CD4-positive, alpha-beta T cell treated with Interleukin-1 beta for 1 hour (primary cell): ENCODE results near the gene NRARP.
A peak's percentile ranks its signal among the peaks of the same experiment; 100 is the strongest.

Experiments
- DNase-seq, 2 donors: peaks; one replicate each; pipeline ENCODE4 v3.0.0-alpha.2; 2020 to 2022

NRARP gene

DNA sequence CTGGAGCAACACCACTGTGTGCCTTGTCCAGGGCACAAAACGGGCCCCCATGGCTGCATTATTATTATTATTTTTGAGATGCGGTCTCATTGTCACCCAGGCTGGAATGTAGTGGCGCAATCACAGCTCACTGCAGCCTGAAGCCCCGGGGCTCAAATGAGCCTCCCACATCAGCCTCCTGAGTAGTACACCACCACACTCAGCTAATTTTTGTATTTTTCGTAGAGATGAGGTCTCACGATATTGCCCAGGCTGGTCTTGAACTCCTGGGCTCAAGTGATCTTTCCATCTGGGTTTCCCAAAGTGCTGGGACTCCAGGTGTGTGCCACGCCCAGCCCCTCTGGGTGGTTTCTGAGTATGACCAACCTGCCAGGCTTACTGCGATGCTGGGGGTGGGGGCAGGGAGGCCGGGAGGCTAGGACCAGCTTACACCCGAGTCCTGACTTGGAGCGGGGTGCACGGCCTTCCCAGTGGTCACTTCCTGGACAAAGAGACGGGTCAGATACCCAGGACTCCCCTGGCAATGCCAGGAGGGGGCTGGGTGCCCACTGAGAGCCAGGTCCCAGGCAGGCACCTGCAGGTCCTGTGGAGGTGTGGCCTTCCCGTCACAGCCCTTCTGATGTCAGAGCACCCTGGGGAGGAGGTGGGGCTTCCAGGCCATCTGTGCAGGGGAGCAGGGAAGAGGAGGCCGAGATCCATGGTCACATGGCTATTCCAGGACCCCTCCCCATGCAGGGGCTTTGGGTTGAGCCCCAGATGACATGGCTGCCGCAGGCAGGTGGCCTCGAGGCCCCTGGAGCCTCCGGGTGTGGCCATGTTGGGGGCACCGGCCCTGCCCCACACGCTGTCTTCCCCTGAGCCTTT is 8.3 kb upstream of the NRARP start:
- no peak for DNase-seq

DNA sequence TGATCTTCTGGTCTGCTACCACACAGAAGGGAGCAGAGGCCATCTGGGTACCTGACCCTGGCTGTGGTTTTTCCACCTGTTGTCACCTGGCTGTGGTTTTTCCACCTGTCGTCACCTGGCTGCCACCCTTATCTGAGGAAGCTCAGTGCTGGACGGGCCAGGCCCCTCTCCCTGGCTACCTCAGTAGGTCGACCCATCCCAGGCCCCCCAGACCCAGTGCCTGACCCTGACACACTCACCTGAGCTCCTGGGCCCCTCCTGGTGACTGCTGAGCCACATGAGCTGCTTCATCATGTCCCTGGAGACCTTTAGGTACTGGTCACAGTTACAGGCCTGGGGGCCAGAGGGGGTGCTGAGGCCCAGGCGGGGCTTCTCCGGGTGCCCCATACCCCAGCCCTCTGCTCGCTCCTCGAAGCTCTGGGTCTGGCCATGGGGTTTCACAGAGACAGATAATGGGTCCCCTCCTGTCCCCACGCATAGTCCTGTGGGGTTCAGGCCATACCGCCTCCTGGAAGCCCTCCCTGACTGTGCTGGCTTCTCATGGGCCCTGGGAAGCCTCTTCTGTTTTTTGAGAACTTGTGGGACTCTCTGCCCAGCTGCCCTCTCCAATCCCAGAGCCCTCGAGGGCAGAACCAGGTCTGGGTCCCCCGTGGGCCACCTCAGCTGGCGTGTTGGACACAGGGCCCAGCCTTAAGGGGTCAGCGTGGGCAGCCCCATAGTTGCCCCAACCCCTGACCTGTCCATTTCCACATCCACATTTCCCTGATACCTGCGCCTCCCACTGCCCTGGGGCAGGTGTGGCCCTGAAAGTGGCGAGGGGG is 7.5 kb upstream of the NRARP start:
- DNase-seq: no peak

DNA sequence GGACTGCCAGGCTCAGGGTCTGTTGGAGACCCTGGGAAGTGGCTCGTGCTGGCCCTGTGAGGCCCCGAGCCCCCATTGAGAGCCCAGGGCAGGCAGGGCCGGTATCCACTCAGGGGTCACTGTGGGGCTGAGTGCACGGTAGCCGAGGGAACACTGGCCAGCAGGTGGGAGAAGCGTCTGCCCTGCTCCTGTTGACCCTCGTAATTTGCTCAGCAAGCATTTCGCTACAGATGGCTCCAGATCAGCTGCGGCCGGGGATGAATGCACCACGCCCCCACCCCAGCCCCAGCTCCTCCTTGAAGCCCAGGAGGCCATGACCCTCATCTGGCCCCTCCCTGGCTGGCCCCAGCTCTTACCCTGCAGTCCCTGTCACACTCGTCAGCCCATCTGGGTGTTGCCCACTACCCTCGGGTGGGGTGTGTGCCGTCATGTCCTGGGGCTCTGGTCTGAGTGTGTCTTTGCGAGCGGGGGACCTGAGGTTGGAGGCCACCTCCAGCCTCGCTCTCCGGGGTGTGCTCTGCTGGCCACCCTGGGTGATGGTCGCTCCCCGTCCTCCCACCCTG is 6.1 kb upstream of the NRARP start:
- DNase-seq: no peak

DNA sequence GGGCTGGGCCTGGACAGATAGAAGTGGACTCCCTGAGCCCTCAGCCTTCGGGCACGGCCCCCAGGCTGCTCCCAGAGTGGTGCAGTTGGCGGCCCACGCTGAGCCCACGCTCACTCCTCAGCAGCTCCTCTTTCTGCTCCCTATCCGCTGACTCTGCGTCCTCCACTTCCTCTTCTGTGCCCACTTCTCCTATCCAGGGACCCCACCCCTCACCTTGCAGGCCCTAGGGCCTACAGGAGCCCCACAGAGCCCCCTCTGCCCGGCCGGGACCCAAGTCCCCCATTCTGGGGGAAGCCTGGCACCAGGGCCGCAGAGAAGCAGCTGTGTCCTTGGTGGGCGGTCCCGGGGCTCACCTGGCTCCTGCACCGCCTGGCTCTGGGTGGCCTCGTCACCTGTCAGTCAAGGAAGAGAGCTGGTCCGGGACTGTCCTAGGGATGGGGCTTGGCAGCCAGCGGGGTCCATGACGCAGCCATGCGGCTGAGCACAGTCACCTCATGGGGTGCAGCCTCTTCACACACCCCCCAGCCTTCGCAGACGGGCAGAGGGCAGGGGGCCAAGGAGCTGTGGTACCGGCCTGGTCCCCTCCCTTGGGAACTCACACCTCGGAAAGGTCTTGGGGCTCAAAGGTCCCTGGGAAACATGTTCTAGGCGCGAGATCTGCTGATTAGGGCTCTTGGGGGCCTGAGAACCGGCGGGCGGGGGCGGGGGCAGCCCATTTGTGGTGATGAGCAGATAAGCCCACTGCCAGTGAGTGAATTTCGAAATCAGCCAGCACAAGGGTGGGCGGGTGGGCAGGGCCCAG is 5.4 kb upstream of the NRARP start:
- DNase-seq: no peak

DNA sequence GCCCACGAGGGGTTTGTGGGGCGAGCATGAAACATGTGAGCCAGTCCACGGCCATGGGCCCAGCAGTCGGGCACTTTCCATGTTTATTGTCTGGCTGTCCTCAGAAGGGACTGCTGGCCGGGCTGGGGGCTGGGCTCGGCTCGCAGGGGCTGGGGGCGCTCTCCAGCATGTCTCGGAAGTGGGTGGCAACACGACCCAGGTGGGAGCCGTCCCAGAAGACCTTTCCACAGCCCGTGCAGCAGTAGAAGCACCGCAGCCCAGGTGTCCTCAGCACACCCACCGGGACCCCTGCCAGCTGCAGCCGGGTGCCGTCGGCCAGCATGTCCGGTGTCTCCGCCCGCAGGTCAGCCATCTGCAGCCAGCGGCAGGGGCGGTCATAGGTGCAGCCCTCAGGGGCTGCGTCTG is 4.8 kb upstream of the NRARP start:
- DNase-seq: no peak

DNA sequence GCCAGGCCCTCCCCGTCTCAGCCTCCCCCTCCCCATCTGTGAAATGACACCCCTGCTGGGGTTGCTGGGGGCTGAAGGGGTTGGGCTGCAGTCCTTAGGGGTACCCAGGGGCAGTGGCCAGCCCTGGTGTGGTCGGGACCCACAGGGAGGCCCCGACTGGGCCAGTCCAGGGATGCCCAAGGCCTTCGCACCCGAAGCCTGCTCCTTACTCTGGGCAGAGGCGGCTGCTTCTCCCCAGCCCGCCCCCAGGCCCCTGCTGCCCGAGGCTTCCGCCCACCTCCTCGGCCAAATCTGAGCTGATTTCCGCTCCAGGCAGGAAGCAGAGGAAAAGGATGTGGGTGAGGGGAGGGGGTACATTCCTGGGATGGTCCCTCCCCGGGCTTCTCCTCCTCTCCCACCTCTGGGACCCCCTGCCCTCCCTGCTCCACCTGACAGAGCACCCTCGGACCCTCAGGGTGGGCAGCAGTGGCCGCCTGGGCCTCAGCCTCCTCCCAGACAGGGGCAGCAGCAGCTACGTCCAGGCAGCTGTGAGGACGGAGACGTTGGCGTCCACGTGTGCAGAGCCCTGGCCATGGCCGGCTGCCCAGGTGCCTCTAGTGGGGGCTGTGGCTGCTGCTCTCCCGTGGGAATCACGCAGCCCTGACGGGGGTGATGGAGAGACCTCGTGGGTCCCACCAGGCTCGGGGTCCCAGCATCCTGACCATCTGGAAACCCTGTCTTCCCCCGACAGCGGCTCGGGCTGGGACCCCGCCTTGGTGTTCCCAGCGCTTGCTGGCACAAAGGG is 4.2 kb upstream of the NRARP start:
- DNase-seq: no peak

DNA sequence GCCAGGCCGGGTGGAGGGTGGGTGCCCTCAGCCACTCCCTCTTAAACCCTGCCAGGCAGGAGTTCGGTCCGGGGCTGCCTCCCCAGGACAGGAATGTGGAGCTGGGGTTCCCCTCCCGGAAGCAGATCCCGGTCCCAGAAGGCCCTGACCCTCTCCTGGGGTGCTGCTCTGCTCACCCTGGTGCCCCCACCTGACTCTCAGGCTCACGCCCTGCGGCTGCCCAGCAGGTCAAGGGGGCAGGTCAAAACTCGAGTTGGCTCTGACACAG is 3.7 kb upstream of the NRARP start:
- DNase-seq: no peak

DNA sequence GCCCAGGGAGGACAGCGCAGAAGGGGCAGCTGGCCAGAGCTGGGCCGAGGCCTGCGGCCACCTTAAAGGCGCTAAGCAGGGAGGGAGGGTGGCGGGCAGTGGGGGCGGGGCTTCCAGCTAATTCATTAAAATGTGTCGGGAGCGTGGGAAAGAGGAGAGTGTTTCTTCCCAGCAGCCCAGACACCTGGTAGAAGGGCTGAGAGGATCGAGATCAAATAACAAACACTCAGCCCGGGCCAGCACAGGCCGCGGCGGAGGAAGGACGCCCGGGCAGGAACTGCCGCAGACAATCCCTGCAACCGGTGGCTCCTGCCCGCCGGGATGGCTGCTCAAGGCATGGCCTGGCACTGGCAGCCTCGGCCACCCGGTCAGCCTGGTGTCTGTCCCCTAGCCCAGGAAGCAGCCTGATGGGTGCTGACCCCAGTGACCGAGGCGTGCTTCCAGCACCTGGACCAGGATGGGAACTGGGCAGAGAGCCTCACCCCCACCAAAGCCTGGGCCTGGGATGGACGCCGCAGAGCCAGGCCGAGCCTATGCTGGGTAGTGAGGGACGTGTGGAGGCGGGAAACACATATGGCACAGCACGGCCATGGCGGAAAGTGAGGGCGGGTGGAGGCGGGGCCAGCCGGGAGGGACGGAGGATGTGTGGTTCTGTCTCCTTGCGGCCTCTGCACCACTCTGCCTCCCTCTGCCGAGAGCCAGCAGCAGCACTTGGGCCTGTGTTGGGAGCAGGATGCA is 3.2 kb upstream of the NRARP start:
- peak; percentile 58 to 59 for DNase-seq

DNA sequence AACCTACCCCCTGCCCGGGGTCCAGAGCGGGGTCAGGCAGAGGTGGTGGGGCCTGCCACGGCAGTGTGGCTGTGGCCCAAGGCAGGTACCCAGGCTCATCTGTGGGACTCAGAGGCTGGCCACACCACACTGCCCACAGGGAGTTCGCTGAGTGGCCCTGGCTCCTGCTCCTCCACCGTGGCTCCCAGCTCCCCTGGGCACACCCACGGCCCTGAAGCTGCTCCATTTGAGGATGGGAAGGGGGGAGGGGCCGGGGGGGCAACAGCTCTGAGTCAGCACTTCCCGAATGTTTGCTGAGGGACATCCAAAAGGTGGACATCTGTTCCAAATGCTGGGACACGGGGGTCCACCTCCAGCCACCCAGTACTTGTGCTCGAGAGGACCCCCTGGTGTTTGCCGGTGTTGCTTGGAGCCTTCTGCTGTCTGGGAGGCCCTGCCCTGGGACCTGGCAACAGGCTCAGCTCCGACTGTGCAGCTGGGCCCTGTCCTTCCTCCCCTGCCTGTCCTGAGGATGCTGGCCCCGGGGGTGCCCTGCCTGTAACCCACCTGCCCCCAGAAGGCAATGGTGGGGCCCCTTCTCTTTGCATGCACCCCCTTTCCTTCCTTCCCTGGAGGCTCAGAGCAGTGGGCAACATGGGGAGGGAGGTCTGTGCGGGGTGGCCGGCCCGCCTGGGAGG is 2.5 kb upstream of the NRARP start:
- DNase-seq: no peak

DNA sequence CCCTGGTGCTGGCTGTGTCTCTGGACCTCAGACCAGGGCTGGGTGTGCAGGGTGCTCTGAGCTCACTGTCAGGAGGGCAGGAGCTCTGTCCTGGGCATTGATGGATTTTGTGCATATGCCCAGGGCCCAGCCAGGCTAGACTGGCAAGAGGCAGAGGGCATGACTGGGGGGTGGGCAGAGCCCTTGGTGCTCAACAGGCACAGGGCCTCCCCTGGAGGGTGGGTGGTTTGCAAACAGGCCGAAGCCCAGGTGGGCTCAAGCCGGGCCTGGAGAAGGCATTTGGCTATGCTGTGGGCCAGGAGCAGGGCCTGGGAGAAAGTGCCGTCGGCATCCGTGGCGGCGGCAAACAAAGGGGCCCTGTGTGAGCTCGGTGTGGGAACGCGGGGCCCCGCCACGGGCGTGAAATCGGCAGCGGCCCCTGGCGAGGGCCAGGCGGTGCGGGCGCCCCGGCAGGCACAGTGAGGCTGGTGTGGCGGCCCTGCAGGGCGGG is 1.9 kb upstream of the NRARP start:
- DNase-seq: no peak

DNA sequence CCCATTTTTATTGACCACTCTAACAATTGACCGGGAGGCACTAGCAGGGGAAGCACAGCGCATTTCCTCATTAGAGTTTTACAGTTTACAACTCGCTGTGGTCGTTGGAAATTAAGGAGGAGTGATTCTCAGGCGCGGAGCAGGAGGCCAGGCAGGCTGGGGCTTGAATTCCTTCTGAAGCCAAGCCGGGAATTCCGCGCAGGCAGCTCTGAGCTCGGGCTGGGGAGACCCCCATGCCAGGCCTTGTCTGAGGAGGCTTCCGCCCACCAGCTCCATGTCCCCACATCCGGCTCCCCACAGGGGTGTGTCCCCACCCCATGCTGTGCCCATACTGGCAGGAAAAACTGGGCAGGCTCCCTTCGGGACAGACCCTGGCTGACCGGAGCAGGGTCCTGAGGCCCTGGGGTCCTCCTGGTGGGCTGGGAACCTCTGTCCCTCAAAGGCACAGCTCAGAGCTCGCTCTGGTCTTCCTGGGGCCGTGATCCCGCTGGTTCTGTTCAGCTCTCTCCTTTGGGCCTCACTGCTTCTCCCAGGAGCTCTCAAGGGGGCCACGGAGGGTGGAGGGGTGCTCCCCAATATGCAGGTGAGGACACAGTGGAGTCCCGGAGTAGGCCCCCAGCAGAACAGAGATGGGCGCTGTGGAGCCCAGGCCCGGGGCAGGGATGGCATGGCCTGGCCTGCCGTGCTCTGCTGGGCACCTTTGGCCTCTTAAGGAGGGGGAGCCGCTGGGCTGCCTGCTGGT is 1.3 kb upstream of the NRARP start:
- no peak for DNase-seq

DNA sequence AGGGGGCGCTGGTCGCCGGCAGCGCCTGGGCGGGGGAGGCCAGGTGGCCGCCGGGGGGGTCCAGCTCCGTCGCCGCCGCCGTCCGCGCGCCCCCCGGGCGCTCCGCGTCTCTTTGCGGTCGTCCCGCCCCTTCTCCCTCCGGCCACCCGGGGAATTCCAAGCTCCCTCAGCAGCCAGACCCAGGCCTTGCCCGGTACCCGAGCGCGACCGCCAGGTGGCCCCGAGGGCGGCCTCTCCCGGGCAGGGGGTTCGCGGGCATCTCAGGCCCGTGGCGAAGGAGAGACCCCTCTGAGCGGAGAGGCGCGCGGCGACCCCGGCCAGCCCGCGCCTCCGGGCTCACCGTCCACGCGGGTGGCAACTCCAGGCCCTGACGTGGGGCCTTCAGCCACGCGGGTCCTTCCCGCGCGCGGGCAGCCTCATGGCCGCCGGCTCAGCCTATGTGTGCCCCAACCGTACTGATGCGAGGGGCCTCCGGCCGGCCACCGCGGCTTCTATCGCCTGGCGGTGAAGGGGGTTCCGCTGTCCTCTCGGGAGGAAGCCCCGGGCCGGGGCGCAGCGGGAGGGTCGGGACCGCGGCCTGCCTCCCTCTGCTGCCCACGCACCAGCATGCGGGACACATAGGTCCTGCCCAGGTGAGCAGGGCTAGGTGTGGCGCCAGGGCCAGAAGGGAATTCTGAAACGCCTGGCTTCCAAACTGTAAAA is 529 bp upstream of the NRARP start:
- no peak for DNase-seq

DNA sequence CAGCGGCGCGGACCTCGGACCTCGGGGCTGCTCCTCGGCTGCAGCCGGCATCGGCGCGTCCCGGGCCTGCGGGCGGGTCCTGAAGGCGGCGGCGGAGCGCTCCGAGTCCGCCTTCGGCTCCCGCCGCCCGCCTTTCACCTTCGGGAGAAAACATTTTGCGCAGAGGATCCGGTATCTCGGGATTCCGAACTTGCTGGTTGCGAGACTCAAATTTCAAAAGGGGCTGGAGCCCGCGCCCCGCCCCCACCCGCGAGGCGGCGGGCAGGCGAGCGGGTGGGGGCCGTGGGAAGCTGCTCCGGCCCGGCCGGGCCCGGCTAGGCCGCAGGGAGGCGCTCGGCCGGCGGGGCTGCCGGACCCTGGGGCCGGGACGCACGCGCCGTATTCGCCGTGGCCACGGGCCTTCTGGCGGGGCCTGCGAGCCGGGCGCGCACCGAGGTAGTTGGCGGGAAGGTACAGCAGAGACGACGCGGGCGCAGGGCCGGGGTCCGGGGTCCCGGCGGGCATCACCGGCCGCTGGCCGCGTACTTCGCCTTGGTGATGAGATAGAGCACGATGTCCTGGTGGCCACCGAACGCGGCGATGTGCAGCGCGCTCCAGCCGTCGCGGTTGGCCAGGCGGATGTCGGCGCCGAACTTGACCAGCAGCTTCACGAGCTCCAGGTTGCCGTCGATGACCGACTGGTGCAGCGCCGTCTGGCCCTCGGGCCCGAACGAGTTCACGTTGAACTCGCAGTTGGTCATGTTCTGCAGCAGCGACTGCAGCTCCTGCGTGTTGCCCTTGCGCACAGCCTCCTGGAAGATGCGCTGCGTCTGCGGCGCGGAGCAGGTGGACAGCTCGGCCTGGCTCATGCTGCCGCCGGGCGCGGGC is 757 bp downstream of the NRARP start:
- DNase-seq: no peak

DNA sequence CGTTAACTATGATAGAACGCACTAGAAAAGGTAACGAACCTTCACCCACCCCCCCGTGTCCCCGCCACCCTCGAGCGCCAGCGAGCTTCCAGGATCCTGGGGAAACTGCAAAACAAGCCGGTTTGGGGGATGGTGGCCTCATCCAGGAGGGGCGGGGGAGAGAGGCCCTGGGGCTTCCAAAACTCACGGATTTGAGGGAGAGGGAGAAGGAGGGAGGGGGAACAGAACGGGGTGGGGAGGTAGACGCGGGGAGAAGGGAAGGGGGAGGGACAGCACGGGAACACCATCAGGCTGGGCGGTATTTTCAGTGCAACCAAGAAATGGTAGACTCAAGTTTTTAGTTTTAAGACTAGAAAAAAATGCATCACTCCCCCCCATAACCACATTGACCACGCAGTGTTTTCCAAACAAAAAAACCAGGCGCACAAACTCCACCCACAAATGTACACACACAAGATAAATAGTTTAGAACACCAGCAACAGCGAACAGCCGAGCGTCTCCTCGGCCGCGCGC is 1.4 kb downstream of the NRARP start:
- DNase-seq: peak in 1 of 2 donors; percentile 21

DNA sequence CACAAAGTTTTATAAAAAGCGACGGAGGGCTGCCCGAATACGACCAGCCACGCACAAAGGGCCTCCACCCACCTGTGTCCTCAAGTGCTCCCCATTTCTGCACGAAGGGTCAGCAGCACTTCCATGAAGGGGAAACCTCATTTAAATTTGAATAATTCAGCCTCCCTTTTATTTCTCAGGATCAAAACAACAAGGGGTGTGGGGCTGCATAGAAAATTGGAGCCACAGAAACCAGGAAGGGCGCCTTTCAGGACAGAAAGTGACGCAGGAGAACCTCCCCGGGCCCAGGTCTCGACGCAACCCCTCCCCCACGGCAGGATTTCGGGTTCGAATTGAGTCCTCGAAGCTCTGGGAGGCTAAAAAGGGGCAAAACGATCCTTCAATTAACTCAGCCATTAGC is 2.1 kb downstream of the NRARP start:
- no peak for DNase-seq

DNA sequence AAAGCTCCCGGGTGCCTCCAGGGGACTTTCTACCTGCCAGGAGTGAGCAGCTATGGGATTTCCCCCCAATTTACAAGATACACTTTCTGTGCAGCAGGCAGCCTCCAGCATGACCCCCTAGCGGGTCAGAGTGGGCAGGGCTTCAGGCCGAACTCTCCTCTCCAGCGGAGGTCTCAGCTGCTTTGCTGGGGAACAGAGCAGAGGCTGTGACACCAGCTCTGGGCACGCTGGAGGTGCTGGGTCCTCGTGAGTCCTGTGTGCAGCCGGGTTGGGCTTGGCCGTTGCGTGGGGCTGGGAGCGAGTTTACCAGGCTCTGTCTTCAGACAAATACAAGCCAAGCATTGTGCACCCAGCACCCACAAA is 2.9 kb downstream of the NRARP start:
- no peak for DNase-seq

DNA sequence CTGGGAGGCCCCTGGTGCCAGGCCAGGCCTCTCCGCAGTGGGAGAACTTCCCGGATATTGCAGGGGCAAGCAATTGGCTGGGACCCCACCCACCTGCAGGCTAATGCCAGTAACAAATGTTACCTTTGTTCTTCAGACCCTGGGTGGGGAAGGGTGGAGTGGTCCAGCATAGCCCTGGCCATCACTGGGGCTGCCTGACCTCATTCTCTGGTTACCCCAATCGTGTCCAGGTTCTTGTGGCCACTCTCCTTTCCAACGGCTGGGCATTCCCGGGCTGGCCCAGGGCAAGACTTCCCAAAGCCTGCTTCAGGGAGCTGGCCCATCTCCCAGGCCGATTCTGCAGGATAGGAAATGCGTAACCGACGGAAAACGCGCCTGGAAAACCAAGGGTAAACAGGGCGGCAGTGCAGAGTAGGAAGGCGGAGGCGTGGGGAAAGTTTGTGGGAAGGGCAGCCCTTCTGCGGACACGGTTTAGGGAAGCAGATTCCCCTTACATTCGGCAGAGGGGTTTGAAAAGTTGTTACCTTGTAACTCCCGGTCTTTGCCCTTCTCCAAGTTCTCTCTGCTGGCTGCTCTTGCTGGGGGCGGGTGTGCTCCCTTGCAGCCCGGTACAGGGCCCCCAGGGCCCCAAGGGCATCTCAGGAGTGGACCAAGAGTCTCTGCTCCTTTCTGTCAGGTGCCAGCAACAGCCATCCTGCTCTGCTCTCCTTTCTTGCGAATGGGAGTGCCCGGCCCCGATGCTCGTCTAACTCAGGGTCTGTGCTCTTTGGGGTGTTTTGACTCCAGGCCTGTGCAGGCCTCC is 3.5 kb downstream of the NRARP start:
- no peak for DNase-seq

DNA sequence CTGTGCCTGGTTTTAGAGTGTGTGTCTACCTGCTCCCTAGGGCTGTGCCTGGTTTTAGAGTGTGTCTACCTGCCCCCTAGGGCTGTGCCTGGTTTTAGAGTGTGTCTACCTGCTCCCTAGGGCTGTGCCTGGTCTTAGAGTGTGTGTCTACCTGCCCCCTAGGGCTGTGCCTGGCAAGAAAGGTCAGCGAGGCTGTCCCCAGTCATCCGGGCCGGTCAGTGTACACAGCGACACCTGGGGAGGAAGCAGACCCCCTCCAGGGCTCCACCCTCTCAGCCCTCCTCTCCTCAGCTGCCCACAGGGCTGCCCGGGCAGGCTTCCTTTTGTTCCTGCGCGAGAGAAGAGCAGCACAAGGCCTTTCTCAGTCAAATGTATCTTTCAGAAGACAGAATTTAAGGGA is 4.1 kb downstream of the NRARP start:
- DNase-seq: no peak
